Measurements from ENCODE around the gene BUB1B.

Gene BUB1B

GRCh38 chr15:40190591-40190990, 29.7 kb downstream of the BUB1B start:
- Histone ChIP-seq H3K4me3 (ENCODE audit: low read length in 2 of 2) (no peak overlapping the region), H3K36me3 (ENCODE audit: control insufficient read depth in 2 of 2, insufficient read depth in 2 of 2, low read length in 2 of 2) (no peaks in the 10 kb centered on the region), H3K27ac (ENCODE audit: low read length) (no peak overlapping the region), H3K9me3 (ENCODE audit: control insufficient read depth in 2 of 2, low read length in 2 of 2) (no peaks in the 10 kb centered on the region), H3K4me1 (ENCODE audit: control insufficient read depth, insufficient read depth, low read length) (no peaks in the 10 kb centered on the region), H3K27me3 (ENCODE audit: control insufficient read depth in 1 of 2, insufficient read depth in 2 of 2, low read length in 2 of 2) (no peaks in the 10 kb centered on the region), H3K9ac (ENCODE audit: low read length in 2 of 2) (no peak overlapping the region)

GRCh38 chr15:40192942-40193341, 32.1 kb downstream of the BUB1B start:
- H3K27me3 ChIP-seq (ENCODE audit: control insufficient read depth in 1 of 2, insufficient read depth in 2 of 2, low read length in 2 of 2), result no peaks in the 10 kb centered on the region
- H3K4me3 ChIP-seq (ENCODE audit: low read length in 2 of 2), result no peak overlapping the region
- H3K9ac ChIP-seq (ENCODE audit: low read length in 2 of 2), result no peak overlapping the region
- H3K9me3 ChIP-seq (ENCODE audit: control insufficient read depth in 2 of 2, low read length in 2 of 2), result no peaks in the 10 kb centered on the region
- no peaks in the 10 kb centered on the region for H3K36me3 ChIP-seq (ENCODE audit: control insufficient read depth in 2 of 2, insufficient read depth in 2 of 2, low read length in 2 of 2)
- H3K4me1 ChIP-seq (ENCODE audit: control insufficient read depth, insufficient read depth, low read length), result no peaks in the 10 kb centered on the region
- H3K27ac ChIP-seq (ENCODE audit: low read length), result no peak overlapping the region

- Histone ChIP-seq H3K27ac (ENCODE audit: low read length) (no peak overlapping the region), H3K9ac (ENCODE audit: low read length in 2 of 2) (no peak overlapping the region), H3K4me3 (ENCODE audit: low read length in 2 of 2) (no peak overlapping the region), H3K36me3 (ENCODE audit: control insufficient read depth in 2 of 2, insufficient read depth in 2 of 2, low read length in 2 of 2) (no peaks in the 10 kb centered on the region), H3K9me3 (ENCODE audit: control insufficient read depth in 2 of 2, low read length in 2 of 2) (no peaks in the 10 kb centered on the region), H3K27me3 (ENCODE audit: control insufficient read depth in 1 of 2, insufficient read depth in 2 of 2, low read length in 2 of 2) (no peaks in the 10 kb centered on the region), H3K4me1 (ENCODE audit: control insufficient read depth, insufficient read depth, low read length) (no peaks in the 10 kb centered on the region)
Measured at GRCh38 chr15:40197434-40197833, 36.6 kb downstream of the BUB1B start.

GRCh38 chr15:40198355-40199085, 37.7 kb downstream of the BUB1B start:
- no peaks in the 10 kb centered on the region for H3K36me3 ChIP-seq (ENCODE audit: control insufficient read depth in 2 of 2, insufficient read depth in 2 of 2, low read length in 2 of 2)
- H3K9me3 ChIP-seq (ENCODE audit: control insufficient read depth in 2 of 2, low read length in 2 of 2), result no peaks in the 10 kb centered on the region
- no peak overlapping the region for H3K9ac ChIP-seq (ENCODE audit: low read length in 2 of 2)
- no peaks in the 10 kb centered on the region for H3K4me1 ChIP-seq (ENCODE audit: control insufficient read depth, insufficient read depth, low read length)
- no peak overlapping the region for H3K27ac ChIP-seq (ENCODE audit: low read length)
- no peak overlapping the region for H3K4me3 ChIP-seq (ENCODE audit: low read length in 2 of 2)
- no peaks in the 10 kb centered on the region for H3K27me3 ChIP-seq (ENCODE audit: control insufficient read depth in 1 of 2, insufficient read depth in 2 of 2, low read length in 2 of 2)

GRCh38 chr15:40204100-40204499, 43.2 kb downstream of the BUB1B start:
- H3K9me3 ChIP-seq (ENCODE audit: control insufficient read depth in 2 of 2, low read length in 2 of 2), result no peaks in the 10 kb centered on the region
- no peak overlapping the region for H3K9ac ChIP-seq (ENCODE audit: low read length in 2 of 2)
- no peaks in the 10 kb centered on the region for H3K27me3 ChIP-seq (ENCODE audit: control insufficient read depth in 1 of 2, insufficient read depth in 2 of 2, low read length in 2 of 2)
- H3K4me3 ChIP-seq (ENCODE audit: low read length in 2 of 2), result no peak overlapping the region
- H3K27ac ChIP-seq (ENCODE audit: low read length), result no peak overlapping the region
- no peaks in the 10 kb centered on the region for H3K36me3 ChIP-seq (ENCODE audit: control insufficient read depth in 2 of 2, insufficient read depth in 2 of 2, low read length in 2 of 2)
- H3K4me1 ChIP-seq (ENCODE audit: control insufficient read depth, insufficient read depth, low read length), result no peaks in the 10 kb centered on the region

- H3K4me1 ChIP-seq (ENCODE audit: control insufficient read depth, insufficient read depth, low read length), result no peaks in the 10 kb centered on the region
Measured at GRCh38 chr15:40217166-40217824, 56.4 kb downstream of the BUB1B start.

GRCh38 chr15:40219801-40220200, 58.9 kb downstream of the BUB1B start:
- no peaks in the 10 kb centered on the region for H3K4me1 ChIP-seq (ENCODE audit: control insufficient read depth, insufficient read depth, low read length)
- H3K27me3 ChIP-seq (ENCODE audit: control insufficient read depth in 1 of 2, insufficient read depth in 2 of 2, low read length in 2 of 2), result no peaks in the 10 kb centered on the region
- no peak overlapping the region for H3K4me3 ChIP-seq (ENCODE audit: low read length in 2 of 2)
- H3K27ac ChIP-seq (ENCODE audit: low read length), result no peak overlapping the region
- no peaks in the 10 kb centered on the region for H3K36me3 ChIP-seq (ENCODE audit: control insufficient read depth in 2 of 2, insufficient read depth in 2 of 2, low read length in 2 of 2)
- H3K9ac ChIP-seq (ENCODE audit: low read length in 2 of 2), result no peak overlapping the region
- H3K9me3 ChIP-seq (ENCODE audit: control insufficient read depth in 2 of 2, low read length in 2 of 2), result no peaks in the 10 kb centered on the region

More at GRCh38 chr15:40217166-40217824, 56.4 kb downstream of the BUB1B start:
- no peaks in the 10 kb centered on the region for H3K9me3 ChIP-seq (ENCODE audit: control insufficient read depth in 2 of 2, low read length in 2 of 2)
- H3K27me3 ChIP-seq (ENCODE audit: control insufficient read depth in 1 of 2, insufficient read depth in 2 of 2, low read length in 2 of 2), result no peaks in the 10 kb centered on the region
- no peak overlapping the region for H3K27ac ChIP-seq (ENCODE audit: low read length)
- no peak overlapping the region for H3K4me3 ChIP-seq (ENCODE audit: low read length in 2 of 2)
- H3K36me3 ChIP-seq (ENCODE audit: control insufficient read depth in 2 of 2, insufficient read depth in 2 of 2, low read length in 2 of 2), result no peaks in the 10 kb centered on the region
- no peak overlapping the region for H3K9ac ChIP-seq (ENCODE audit: low read length in 2 of 2)

GRCh38 chr15:40222131-40222530, 61.3 kb downstream of the BUB1B start:
- no peaks in the 10 kb centered on the region for H3K27me3 ChIP-seq (ENCODE audit: control insufficient read depth in 1 of 2, insufficient read depth in 2 of 2, low read length in 2 of 2)
- H3K9me3 ChIP-seq (ENCODE audit: control insufficient read depth in 2 of 2, low read length in 2 of 2), result no peaks in the 10 kb centered on the region
- H3K4me1 ChIP-seq (ENCODE audit: control insufficient read depth, insufficient read depth, low read length), result no peaks in the 10 kb centered on the region
- H3K36me3 ChIP-seq (ENCODE audit: control insufficient read depth in 2 of 2, insufficient read depth in 2 of 2, low read length in 2 of 2), result no peaks in the 10 kb centered on the region
- no peak overlapping the region for H3K9ac ChIP-seq (ENCODE audit: low read length in 2 of 2)
- H3K4me3 ChIP-seq (ENCODE audit: low read length in 2 of 2), result no peak overlapping the region
- H3K27ac ChIP-seq (ENCODE audit: low read length), result no peak overlapping the region

- H3K9ac ChIP-seq (ENCODE audit: low read length in 2 of 2), result no peak overlapping the region
- no peaks in the 10 kb centered on the region for H3K9me3 ChIP-seq (ENCODE audit: control insufficient read depth in 2 of 2, low read length in 2 of 2)
- H3K27me3 ChIP-seq (ENCODE audit: control insufficient read depth in 1 of 2, insufficient read depth in 2 of 2, low read length in 2 of 2), result no peaks in the 10 kb centered on the region
- H3K27ac ChIP-seq (ENCODE audit: low read length), result no peak overlapping the region
- H3K4me3 ChIP-seq (ENCODE audit: low read length in 2 of 2), result no peak overlapping the region
- no peaks in the 10 kb centered on the region for H3K36me3 ChIP-seq (ENCODE audit: control insufficient read depth in 2 of 2, insufficient read depth in 2 of 2, low read length in 2 of 2)
- no peaks in the 10 kb centered on the region for H3K4me1 ChIP-seq (ENCODE audit: control insufficient read depth, insufficient read depth, low read length)
Measured at GRCh38 chr15:40226736-40227135, 65.9 kb downstream of the BUB1B start.

- H3K27ac ChIP-seq (ENCODE audit: low read length), result no peak overlapping the region
- no peak overlapping the region for H3K9ac ChIP-seq (ENCODE audit: low read length in 2 of 2)
- H3K4me1 ChIP-seq (ENCODE audit: control insufficient read depth, insufficient read depth, low read length), result no peaks in the 10 kb centered on the region
- no peaks in the 10 kb centered on the region for H3K27me3 ChIP-seq (ENCODE audit: control insufficient read depth in 1 of 2, insufficient read depth in 2 of 2, low read length in 2 of 2)
- no peaks in the 10 kb centered on the region for H3K9me3 ChIP-seq (ENCODE audit: control insufficient read depth in 2 of 2, low read length in 2 of 2)
- no peaks in the 10 kb centered on the region for H3K36me3 ChIP-seq (ENCODE audit: control insufficient read depth in 2 of 2, insufficient read depth in 2 of 2, low read length in 2 of 2)
- H3K4me3 ChIP-seq (ENCODE audit: low read length in 2 of 2), result no peak overlapping the region
Measured at GRCh38 chr15:40229316-40229715, 68.4 kb downstream of the BUB1B start.

- H3K9ac ChIP-seq (ENCODE audit: low read length in 2 of 2), result no peak overlapping the region
- no peaks in the 10 kb centered on the region for H3K9me3 ChIP-seq (ENCODE audit: control insufficient read depth in 2 of 2, low read length in 2 of 2)
- H3K4me3 ChIP-seq (ENCODE audit: low read length in 2 of 2), result no peak overlapping the region
- H3K4me1 ChIP-seq (ENCODE audit: control insufficient read depth, insufficient read depth, low read length), result peaks cover 3% of the 10 kb centered on the region
- no peaks in the 10 kb centered on the region for H3K36me3 ChIP-seq (ENCODE audit: control insufficient read depth in 2 of 2, insufficient read depth in 2 of 2, low read length in 2 of 2)
- no peak overlapping the region for H3K27ac ChIP-seq (ENCODE audit: low read length)
- H3K27me3 ChIP-seq (ENCODE audit: control insufficient read depth in 1 of 2, insufficient read depth in 2 of 2, low read length in 2 of 2), result no peaks in the 10 kb centered on the region
Measured at GRCh38 chr15:40229956-40230355, 69.1 kb downstream of the BUB1B start.
